ENCODE results near the gene RACGAP1.

- TF ChIP-seq CTCF (IDR thresholded peaks at IDR 0.05) (peak; percentile 78 to 93 (median 88)), POLR2A (IDR thresholded peaks at IDR 0.05) (no peak)
Observed at GRCh38 chr12:50070314-50071060, 45.2 kb upstream of the RACGAP1 start.

Measured in adrenal gland (tissue), 5 donors.